Neural progenitor cell (in vitro differentiated cells): ENCODE measurements around the gene PAPPA2. TPM values are rescaled to one million over a fixed set of nuclear protein-coding genes. Genes with fewer than 3 reads are reported as not detected.

ENCODE experiments used
- DNase-seq: peaks from one replicate; pipeline ENCODE4 v3.0.0-alpha.2; 2016; ENCODE audit warnings: low spot score
- H2AFZ ChIP-seq: fragments of 200-600 bp; sonication (generic); replicated peaks from 2 replicates; pipeline ENCODE4 v1.6.1; 2016; ENCODE audit warnings: antibody characterized with exemption
- H3F3A ChIP-seq: fragments of 200-600 bp; sonication (generic); 2 replicates; pipeline ENCODE4 v1.6.1; 2016; ENCODE audit warnings: antibody characterized with exemption, low read depth
- H3K27ac ChIP-seq: fragments of 200-600 bp; sonication (generic); 2 replicates; pipeline ENCODE4 v1.5.1; 2016; ENCODE audit warnings: mild to moderate bottlenecking
- H3K27me3 ChIP-seq: fragments of 200-600 bp; sonication (generic); 2 replicates; pipeline ENCODE4 v1.6.1; 2016; ENCODE audit warnings: mild to moderate bottlenecking, moderate library complexity
- H3K36me3 ChIP-seq: fragments of 200-600 bp; sonication (generic); 2 replicates; pipeline ENCODE4 v1.5.1; 2016
- H3K4me1 ChIP-seq: fragments of 200-600 bp; sonication (generic); 2 replicates; pipeline ENCODE4 v1.6.1; 2016; ENCODE audit warnings: mixed run types
- H3K4me2 ChIP-seq: fragments of 200-600 bp; sonication (generic); 2 replicates; pipeline ENCODE4 v1.6.1; 2016
- H3K4me3 ChIP-seq: fragments of 200-600 bp; sonication (generic); 2 replicates; pipeline ENCODE4 v1.5.1; 2016
- H3K79me2 ChIP-seq: fragments of 200-600 bp; sonication (generic); 2 replicates; pipeline ENCODE4 v1.6.1; 2016; ENCODE audit warnings: low read depth
- H3K9ac ChIP-seq: fragments of 200-600 bp; sonication (generic); 2 replicates; pipeline ENCODE4 v1.6.1; 2016
- H3K9me3 ChIP-seq: fragments of 200-600 bp; sonication (generic); 2 replicates; pipeline ENCODE4 v1.5.1; 2016; ENCODE audit warnings: low read depth
- H4K20me1 ChIP-seq: fragments of 200-600 bp; sonication (generic); 2 replicates; pipeline ENCODE4 v1.6.1; 2016; ENCODE audit warnings: low read depth
- H3K27ac Mint-ChIP-seq: 3 replicates; pipeline ENCODE4 v1.8.0; 2021; ENCODE audit warnings: mixed read lengths
- H3K27me3 Mint-ChIP-seq: 2 replicates; pipeline ENCODE4 v1.8.0; 2022; ENCODE audit warnings: low read depth, mild to moderate bottlenecking, inconsistent platforms, moderate library complexity, mixed read lengths; ENCODE audit not compliant: insufficient read depth
- H3K36me3 Mint-ChIP-seq: 3 replicates; pipeline ENCODE4 v1.8.0; 2021; ENCODE audit warnings: mixed read lengths
- H3K4me1 Mint-ChIP-seq: 3 replicates; pipeline ENCODE4 v1.8.0; 2021; ENCODE audit warnings: mixed read lengths
- H3K4me3 Mint-ChIP-seq: 3 replicates; pipeline ENCODE4 v1.8.0; 2021; ENCODE audit warnings: mild to moderate bottlenecking, moderate library complexity, mixed read lengths
- H3K9me3 Mint-ChIP-seq: 3 replicates; pipeline ENCODE4 v1.8.0; 2020; ENCODE audit warnings: mixed read lengths
- EZH2 ChIP-seq: fragments of 200-600 bp; sonication (generic); IDR thresholded peaks from 2 replicates; pipeline ENCODE4 v1.6.1; 2017; ENCODE audit warnings: antibody characterized with exemption, mild to moderate bottlenecking, moderate library complexity
- EZH2phosphoT487 ChIP-seq: fragments of 200-600 bp; sonication (generic); IDR thresholded peaks from 2 replicates; pipeline ENCODE4 v1.6.1; 2017; ENCODE audit warnings: antibody characterized with exemption
- total RNA-seq: library from RNA; depleted of rRNA; stranded (reverse); fragments of >200 nt; gene quantifications from 2 replicates; pipeline ENCODE4 v1.2.3, GENCODE V29; 2015; ENCODE audit warnings: low replicate concordance
- TF ChIP-seq, protein P1 (sequence below): fragments of 200-600 bp; sonication (generic); IDR thresholded peaks from 2 replicates; pipeline ENCODE4 v1.5.1; 2017; ENCODE audit warnings: antibody characterized with exemption, mild to moderate bottlenecking

The PAPPA2 gene
- total RNA-seq, 1 donor from 2014 or later = 0.17 TPM

DNA sequence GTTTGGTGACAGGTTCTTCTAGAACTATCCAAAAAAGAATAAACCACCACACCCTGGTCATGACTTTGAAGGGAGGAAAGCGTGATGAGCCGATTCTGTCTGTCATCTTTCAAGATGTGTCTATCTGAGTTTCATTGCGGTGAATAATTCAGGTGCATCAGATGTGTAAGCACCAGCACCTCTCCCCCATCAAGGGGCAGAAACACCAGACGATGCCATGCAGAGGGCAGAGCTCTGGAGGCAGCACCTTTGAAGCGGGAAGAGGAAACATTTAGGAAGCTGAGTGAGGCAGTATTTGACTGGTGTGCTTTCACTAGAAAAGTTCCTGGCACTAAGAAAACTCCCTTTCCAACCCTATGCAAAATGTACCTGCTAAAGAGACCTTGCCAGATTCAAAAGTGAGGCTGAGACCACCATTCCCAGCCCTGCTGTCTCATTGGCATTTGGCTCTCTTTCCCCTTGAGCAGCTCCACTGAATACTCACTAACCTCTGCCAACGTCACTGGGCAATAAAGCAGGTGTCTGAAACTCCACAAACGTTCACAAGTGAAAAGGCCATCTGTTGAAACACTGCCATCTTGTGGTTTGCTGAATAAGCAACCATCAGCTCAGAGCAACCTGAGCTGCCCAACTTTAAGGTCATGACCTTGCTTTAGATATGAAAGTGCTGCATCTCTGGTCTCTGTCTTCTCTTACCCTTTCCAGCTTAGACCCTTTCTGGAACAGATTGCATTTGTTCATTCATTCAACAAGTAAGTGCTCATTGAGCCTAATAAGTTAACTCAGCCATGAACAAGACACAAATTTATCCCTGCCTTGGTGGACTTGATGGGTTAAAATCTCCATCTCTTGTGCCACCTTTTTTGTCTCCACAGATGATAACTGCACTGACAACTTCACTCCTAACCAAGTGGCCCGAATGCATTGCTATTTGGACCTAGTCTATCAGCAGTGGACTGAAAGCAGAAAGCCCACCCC, 228.6 kb downstream of the PAPPA2 start:
- TF ChIP-seq, protein P1, sequence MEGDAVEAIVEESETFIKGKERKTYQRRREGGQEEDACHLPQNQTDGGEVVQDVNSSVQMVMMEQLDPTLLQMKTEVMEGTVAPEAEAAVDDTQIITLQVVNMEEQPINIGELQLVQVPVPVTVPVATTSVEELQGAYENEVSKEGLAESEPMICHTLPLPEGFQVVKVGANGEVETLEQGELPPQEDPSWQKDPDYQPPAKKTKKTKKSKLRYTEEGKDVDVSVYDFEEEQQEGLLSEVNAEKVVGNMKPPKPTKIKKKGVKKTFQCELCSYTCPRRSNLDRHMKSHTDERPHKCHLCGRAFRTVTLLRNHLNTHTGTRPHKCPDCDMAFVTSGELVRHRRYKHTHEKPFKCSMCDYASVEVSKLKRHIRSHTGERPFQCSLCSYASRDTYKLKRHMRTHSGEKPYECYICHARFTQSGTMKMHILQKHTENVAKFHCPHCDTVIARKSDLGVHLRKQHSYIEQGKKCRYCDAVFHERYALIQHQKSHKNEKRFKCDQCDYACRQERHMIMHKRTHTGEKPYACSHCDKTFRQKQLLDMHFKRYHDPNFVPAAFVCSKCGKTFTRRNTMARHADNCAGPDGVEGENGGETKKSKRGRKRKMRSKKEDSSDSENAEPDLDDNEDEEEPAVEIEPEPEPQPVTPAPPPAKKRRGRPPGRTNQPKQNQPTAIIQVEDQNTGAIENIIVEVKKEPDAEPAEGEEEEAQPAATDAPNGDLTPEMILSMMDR = peak; percentile 82
- TF ChIP-seq EZH2phosphoT487 = no peak
- Histone ChIP-seq H3K9ac (no peak overlapping the region), H3K4me2 (no peak overlapping the region), H3K27me3 (no peaks in the 10 kb centered on the region), H3K36me3 (no peaks in the 10 kb centered on the region), H3K27ac (no peak overlapping the region), H3K9me3 (no peaks in the 10 kb centered on the region), H3K4me1 (peaks cover 2% of the 10 kb centered on the region), H2AFZ (no peak overlapping the region), H3K4me3 (no peak overlapping the region), H4K20me1 (no peaks in the 10 kb centered on the region), H3F3A (no peaks in the 10 kb centered on the region), H3K79me2 (no peaks in the 10 kb centered on the region)
- no peaks in the 10 kb centered on the region for H3K36me3 Mint-ChIP-seq
- no peak overlapping the region for H3K4me3 Mint-ChIP-seq
- no peaks in the 10 kb centered on the region for H3K9me3 Mint-ChIP-seq
- H3K27me3 Mint-ChIP-seq = peaks cover 4% of the 10 kb centered on the region
- H3K4me1 Mint-ChIP-seq = peaks cover 13% of the 10 kb centered on the region
- DNase-seq = peak; percentile 80
- no peak overlapping the region for H3K27ac Mint-ChIP-seq

DNA sequence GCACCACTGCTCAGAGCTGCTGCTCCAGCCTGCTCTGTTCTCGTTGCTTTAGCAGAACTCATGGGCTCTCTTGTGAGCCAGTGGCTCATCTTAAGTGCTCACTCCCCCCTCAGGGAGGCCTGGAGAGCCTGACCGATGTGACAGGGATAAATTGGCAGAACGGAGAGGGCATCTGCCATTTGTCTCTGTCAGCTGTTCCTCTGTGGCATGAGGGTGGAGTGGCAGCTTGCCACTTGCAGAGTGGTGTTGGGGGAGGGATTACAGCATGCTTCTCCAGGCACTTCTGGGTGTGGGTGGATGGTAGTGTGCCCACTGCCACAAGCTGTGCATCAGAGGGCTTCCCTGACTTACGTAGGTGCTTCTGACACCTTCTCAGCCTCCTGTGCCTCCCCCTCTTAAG, 229.5 kb downstream of the PAPPA2 start:
- Histone ChIP-seq H3K36me3 (no peaks in the 10 kb centered on the region), H3K27me3 (no peaks in the 10 kb centered on the region), H3K4me2 (no peak overlapping the region), H3K9ac (no peak overlapping the region), H2AFZ (no peak overlapping the region), H3K9me3 (no peaks in the 10 kb centered on the region), H3F3A (no peaks in the 10 kb centered on the region), H3K79me2 (no peaks in the 10 kb centered on the region), H3K4me3 (no peak overlapping the region), H3K27ac (no peak overlapping the region), H3K4me1 (peaks cover 2% of the 10 kb centered on the region), H4K20me1 (no peaks in the 10 kb centered on the region)
- no peak for DNase-seq
- H3K27ac Mint-ChIP-seq = no peak overlapping the region
- TF ChIP-seq EZH2phosphoT487 (no peak), EZH2 (no peak)
- TF ChIP-seq, protein P1 = no peak
- no peaks in the 10 kb centered on the region for H3K36me3 Mint-ChIP-seq
- peaks cover 14% of the 10 kb centered on the region for H3K4me1 Mint-ChIP-seq
- no peak overlapping the region for H3K4me3 Mint-ChIP-seq
- peaks cover 4% of the 10 kb centered on the region for H3K27me3 Mint-ChIP-seq
- no peaks in the 10 kb centered on the region for H3K9me3 Mint-ChIP-seq

- H3K4me2 ChIP-seq = no peak overlapping the region
- H3K27me3 ChIP-seq = no peaks in the 10 kb centered on the region
- TF ChIP-seq EZH2 (no peak), EZH2phosphoT487 (no peak)
- TF ChIP-seq, protein P1 = no peak
- no peak overlapping the region for H2AFZ ChIP-seq
- H3K36me3 Mint-ChIP-seq = no peaks in the 10 kb centered on the region
- H3K4me3 Mint-ChIP-seq = no peak overlapping the region
- no peak overlapping the region for H3K27ac ChIP-seq
- no peak for DNase-seq
- H3F3A ChIP-seq = no peaks in the 10 kb centered on the region
- H3K36me3 ChIP-seq = no peaks in the 10 kb centered on the region
- H4K20me1 ChIP-seq = no peaks in the 10 kb centered on the region
- H3K9me3 Mint-ChIP-seq = no peaks in the 10 kb centered on the region
- peaks cover 2% of the 10 kb centered on the region for H3K4me1 ChIP-seq
- no peak overlapping the region for H3K27ac Mint-ChIP-seq
- H3K79me2 ChIP-seq = no peaks in the 10 kb centered on the region
- no peak overlapping the region for H3K4me3 ChIP-seq
- peaks cover 14% of the 10 kb centered on the region for H3K4me1 Mint-ChIP-seq
- no peak overlapping the region for H3K9ac ChIP-seq
- H3K9me3 ChIP-seq = no peaks in the 10 kb centered on the region
- peaks cover 4% of the 10 kb centered on the region for H3K27me3 Mint-ChIP-seq
Measured at GRCh38 chr1:176692988-176693696, 230.2 kb downstream of the PAPPA2 start.
